ENCODE measurements around the gene ORAI1. TPM values are rescaled to one million over a fixed set of nuclear protein-coding genes. Genes with fewer than 3 reads are reported as not detected.

Gene ORAI1
- total RNA-seq, 4 donors from 2014 or later = 7.1 to 17.7 (median 13.5) TPM

- no peak for DNase-seq (ENCODE audit: extremely low spot score)
These were observed 11.0 kb downstream of the ORAI1 start for GRCh38 chr12:121637231-121637914.

GRCh38 chr12:121638298-121639202 lies 12.2 kb downstream of the ORAI1 start:
- Histone ChIP-seq H3K4me3 (no peak overlapping the region), H3K9me3 (no peaks in the 10 kb centered on the region), H3K4me1 (peaks cover 0 to 25% (median 12%) of the 10 kb centered on the region in 4 donors), H3K27ac (replicated peaks in 1 of 4) (no peak overlapping the region), H3K27me3 (no peaks in the 10 kb centered on the region), H3K36me3 (peaks cover 0 to 18% (median 11%) of the 10 kb centered on the region in 4 donors)
- 89% methylated on average over 9 of the region's 14 CpGs for WGBS
- DNase-seq (ENCODE audit: extremely low spot score) = no peak
- TF ChIP-seq POLR2A (IDR thresholded peaks at IDR 0.05; ENCODE audit: low read depth) (no peak), EP300 (IDR thresholded peaks at IDR 0.05) (no peak), CTCF (IDR thresholded peaks at IDR 0.05) (no peak), POLR2AphosphoS5 (IDR thresholded peaks at IDR 0.05) (no peak)
- intact Hi-C loops (cut with DNase I) = no loop called here

More at GRCh38 chr12:121637231-121637914, 11.0 kb downstream of the ORAI1 start:
- 60% methylated on average over 7 of the region's 10 CpGs for WGBS
- Histone ChIP-seq H3K36me3 (peaks cover 0 to 15% (median 11%) of the 10 kb centered on the region in 4 donors), H3K27ac (replicated peaks in 1 of 4) (peak overlapping the region in 1 of 4 donors; percentile 42), H3K9me3 (no peaks in the 10 kb centered on the region), H3K4me1 (peaks cover 9 to 34% (median 21%) of the 10 kb centered on the region in 4 donors), H3K27me3 (no peaks in the 10 kb centered on the region), H3K4me3 (no peak overlapping the region)
- intact Hi-C loops (cut with DNase I) = no loop called here
- TF ChIP-seq POLR2AphosphoS5 (IDR thresholded peaks at IDR 0.05) = no peak
- no peak for TF ChIP-seq EP300 (IDR thresholded peaks at IDR 0.05)
- TF ChIP-seq POLR2A (IDR thresholded peaks at IDR 0.05; ENCODE audit: low read depth) = no peak

- H3K27ac ChIP-seq (replicated peaks in 1 of 4) = no peak overlapping the region
- TF ChIP-seq POLR2AphosphoS5 (IDR thresholded peaks at IDR 0.05) = no peak
- TF ChIP-seq EP300 (IDR thresholded peaks at IDR 0.05) = no peak
- TF ChIP-seq CTCF (IDR thresholded peaks at IDR 0.05) = no peak
- no peak for TF ChIP-seq POLR2A (IDR thresholded peaks at IDR 0.05; ENCODE audit: low read depth)
- WGBS = 95% methylated on average over 18 of the region's 18 CpGs
- DNase-seq (ENCODE audit: extremely low spot score) = no peak
- H3K27me3 ChIP-seq = no peaks in the 10 kb centered on the region
- intact Hi-C loops (cut with DNase I) = no loop called here
- no peaks in the 10 kb centered on the region for H3K9me3 ChIP-seq
- H3K36me3 ChIP-seq = peaks cover 0 to 22% (median 11%) of the 10 kb centered on the region in 4 donors
- H3K4me1 ChIP-seq = peaks cover 0 to 18% (median 12%) of the 10 kb centered on the region in 4 donors
- H3K4me3 ChIP-seq = no peak overlapping the region
These were observed 15.0 kb downstream of the ORAI1 start for GRCh38 chr12:121641343-121641630.

- Histone ChIP-seq H3K9me3 (no peaks in the 10 kb centered on the region), H3K36me3 (peaks cover 0 to 10% (median 0%) of the 10 kb centered on the region in 4 donors), H3K27me3 (no peaks in the 10 kb centered on the region), H3K4me1 (no peaks in the 10 kb centered on the region), H3K27ac (replicated peaks in 1 of 4) (no peak overlapping the region), H3K4me3 (no peak overlapping the region)
- TF ChIP-seq EP300 (IDR thresholded peaks at IDR 0.05) (no peak), POLR2AphosphoS5 (IDR thresholded peaks at IDR 0.05) (no peak), CTCF (IDR thresholded peaks at IDR 0.05) (no peak), POLR2A (IDR thresholded peaks at IDR 0.05; ENCODE audit: low read depth) (no peak)
- WGBS = 92% methylated on average over 11 of the region's 11 CpGs
- DNase-seq (ENCODE audit: extremely low spot score) = no peak
- intact Hi-C loops (cut with DNase I) = no loop called here
These were observed 22.2 kb downstream of the ORAI1 start for GRCh38 chr12:121648458-121649028.

- Histone ChIP-seq H3K4me1 (no peaks in the 10 kb centered on the region), H3K27ac (replicated peaks in 1 of 4) (no peak overlapping the region), H3K9me3 (no peaks in the 10 kb centered on the region), H3K4me3 (no peak overlapping the region), H3K36me3 (peaks cover 0 to 6% (median 0%) of the 10 kb centered on the region in 4 donors), H3K27me3 (no peaks in the 10 kb centered on the region)
- no peak for DNase-seq (ENCODE audit: extremely low spot score)
- intact Hi-C loops (cut with DNase I) = no loop called here
- 84% methylated on average over 5 of the region's 5 CpGs for WGBS
- TF ChIP-seq POLR2AphosphoS5 (IDR thresholded peaks at IDR 0.05) = no peak
- TF ChIP-seq CTCF (IDR thresholded peaks at IDR 0.05) = no peak
- no peak for TF ChIP-seq EP300 (IDR thresholded peaks at IDR 0.05)
- no peak for TF ChIP-seq POLR2A (IDR thresholded peaks at IDR 0.05; ENCODE audit: low read depth)
These were observed 23.0 kb downstream of the ORAI1 start for GRCh38 chr12:121649322-121649721.
